ENCODE results near the gene UCK2.

UCK2 gene

DNA sequence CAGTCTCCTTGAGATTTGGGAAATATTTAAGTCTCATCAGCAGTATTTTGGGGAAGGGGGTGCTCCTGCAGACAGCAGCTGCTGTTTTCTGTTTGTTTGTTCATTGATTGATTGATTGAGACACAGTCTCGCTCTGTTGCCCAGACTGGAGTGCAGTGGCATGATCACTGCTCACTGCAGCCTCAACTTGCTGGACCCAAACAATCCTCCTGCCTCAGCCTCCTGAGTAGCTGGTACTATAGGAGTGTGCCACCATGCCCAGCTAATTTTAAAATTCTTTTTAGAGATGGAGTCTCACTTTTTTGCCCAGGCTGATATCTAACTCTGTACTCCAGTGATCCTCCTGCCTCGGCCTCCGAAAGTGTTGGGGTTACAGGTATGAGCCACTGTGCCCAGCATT is 18.2 kb downstream of the UCK2 start:
- no peak for DNase-seq (ENCODE audit: low read depth)
- TF ChIP-seq, protein P1, sequence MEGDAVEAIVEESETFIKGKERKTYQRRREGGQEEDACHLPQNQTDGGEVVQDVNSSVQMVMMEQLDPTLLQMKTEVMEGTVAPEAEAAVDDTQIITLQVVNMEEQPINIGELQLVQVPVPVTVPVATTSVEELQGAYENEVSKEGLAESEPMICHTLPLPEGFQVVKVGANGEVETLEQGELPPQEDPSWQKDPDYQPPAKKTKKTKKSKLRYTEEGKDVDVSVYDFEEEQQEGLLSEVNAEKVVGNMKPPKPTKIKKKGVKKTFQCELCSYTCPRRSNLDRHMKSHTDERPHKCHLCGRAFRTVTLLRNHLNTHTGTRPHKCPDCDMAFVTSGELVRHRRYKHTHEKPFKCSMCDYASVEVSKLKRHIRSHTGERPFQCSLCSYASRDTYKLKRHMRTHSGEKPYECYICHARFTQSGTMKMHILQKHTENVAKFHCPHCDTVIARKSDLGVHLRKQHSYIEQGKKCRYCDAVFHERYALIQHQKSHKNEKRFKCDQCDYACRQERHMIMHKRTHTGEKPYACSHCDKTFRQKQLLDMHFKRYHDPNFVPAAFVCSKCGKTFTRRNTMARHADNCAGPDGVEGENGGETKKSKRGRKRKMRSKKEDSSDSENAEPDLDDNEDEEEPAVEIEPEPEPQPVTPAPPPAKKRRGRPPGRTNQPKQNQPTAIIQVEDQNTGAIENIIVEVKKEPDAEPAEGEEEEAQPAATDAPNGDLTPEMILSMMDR (IDR thresholded peaks at IDR 0.05; ENCODE audit: control insufficient read depth, extremely low read depth, insufficient read depth): no peak
- H3K4me3 ChIP-seq (ENCODE audit: low read depth, low read length): no peak overlapping the region

DNA sequence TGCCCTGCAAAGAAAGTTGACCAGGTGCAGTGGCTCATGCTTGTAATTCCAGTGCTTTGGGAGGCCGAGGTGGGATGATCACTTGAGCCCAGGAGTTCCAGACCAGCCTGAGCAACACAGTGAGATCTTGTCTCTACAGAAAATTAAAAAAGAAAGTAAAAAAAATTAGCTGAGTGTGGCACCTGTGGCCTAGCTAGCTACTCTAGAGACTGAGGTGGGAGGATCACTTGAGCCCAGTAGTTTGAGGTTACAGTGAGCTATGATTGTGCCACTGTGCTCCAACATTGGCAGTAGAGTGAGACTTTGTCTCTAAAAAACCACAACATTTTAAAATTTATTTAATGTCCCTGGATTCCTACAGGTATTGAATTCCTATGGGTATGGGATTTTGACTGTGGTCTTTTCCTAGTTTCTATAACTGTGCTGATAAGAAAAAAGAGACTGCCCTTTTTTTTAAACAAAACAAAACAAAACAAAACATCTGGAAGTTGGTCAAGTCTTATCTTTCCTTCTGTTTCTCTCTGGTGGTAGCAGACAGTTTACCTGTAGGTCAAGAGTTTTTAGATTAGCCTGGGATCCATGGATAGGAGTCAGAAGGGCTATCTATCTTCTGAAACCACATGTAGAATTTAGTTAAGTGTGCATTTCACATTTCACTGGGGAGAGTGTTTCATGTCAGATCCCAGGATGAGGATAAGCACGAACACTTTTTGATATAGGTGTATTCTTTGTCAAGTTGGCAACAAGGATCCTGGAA is 18.8 kb downstream of the UCK2 start:
- DNase-seq (ENCODE audit: low read depth): no peak
- TF ChIP-seq, protein P1 (IDR thresholded peaks at IDR 0.05; ENCODE audit: control insufficient read depth, extremely low read depth, insufficient read depth): no peak
- H3K4me3 ChIP-seq (ENCODE audit: low read depth, low read length): no peak overlapping the region

DNA sequence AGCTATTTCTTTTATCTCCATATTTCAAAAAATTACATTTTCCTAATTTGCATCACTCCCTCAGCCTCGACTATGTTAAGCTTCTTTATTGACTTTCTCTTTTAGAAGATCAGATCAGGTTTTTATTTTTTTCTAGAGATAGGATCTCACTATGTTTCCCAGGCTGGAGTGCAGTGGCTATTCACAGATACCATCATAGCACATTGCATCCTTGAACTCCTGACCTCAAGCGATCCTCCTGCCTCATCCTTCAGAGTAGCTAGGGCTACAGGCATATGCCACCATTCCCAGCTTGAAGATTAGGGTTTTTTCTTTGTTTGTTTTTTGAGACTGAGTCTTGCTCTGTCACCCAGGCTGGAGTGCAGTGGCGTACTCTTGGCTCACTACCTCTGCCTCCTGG is 20.1 kb downstream of the UCK2 start:
- no peak overlapping the region for H3K4me3 ChIP-seq (ENCODE audit: low read depth, low read length)
- TF ChIP-seq, protein P1 (IDR thresholded peaks at IDR 0.05; ENCODE audit: control insufficient read depth, extremely low read depth, insufficient read depth): no peak
- no peak for DNase-seq (ENCODE audit: low read depth)

DNA sequence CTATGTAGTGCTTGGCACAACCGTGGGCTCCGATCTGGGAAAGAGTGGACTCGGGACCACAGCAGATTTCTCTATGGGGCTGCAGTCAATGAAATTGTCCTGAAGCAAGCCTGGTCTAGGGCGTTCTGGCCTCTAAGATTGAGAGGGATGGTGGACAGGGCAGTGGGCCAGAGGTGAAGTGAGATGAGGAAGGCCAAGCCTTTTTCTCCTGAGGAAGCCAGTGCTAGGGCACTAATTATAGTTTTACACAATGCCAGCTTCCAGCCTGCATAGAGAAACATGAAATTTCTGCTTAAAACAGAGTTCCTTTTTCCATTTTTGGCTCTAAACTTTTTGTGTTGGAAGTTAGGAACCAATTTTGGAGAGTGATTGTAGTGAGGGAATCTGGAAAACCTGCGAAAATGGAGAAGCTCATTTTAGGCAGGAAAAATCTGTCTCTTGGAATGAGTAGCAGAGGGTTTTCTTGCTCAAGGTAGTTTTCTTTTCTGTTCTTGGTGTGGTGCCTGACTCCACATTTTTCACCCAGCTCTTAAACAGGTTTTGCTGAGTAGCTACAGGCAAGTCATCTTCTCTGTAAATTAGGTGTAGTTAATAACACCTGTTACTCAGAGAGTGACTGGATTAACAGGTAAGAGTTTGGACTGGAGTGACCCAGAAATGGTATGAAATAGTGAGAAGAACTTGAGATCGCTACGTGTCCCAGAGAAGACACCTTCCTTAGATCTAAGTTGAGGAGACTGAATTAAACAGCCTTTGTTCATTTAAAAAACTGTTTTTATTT is 22.1 kb downstream of the UCK2 start:
- TF ChIP-seq, protein P1 (IDR thresholded peaks at IDR 0.05; ENCODE audit: control insufficient read depth, extremely low read depth, insufficient read depth): no peak
- no peak overlapping the region for H3K4me3 ChIP-seq (ENCODE audit: low read depth, low read length)
- no peak for DNase-seq (ENCODE audit: low read depth)

DNA sequence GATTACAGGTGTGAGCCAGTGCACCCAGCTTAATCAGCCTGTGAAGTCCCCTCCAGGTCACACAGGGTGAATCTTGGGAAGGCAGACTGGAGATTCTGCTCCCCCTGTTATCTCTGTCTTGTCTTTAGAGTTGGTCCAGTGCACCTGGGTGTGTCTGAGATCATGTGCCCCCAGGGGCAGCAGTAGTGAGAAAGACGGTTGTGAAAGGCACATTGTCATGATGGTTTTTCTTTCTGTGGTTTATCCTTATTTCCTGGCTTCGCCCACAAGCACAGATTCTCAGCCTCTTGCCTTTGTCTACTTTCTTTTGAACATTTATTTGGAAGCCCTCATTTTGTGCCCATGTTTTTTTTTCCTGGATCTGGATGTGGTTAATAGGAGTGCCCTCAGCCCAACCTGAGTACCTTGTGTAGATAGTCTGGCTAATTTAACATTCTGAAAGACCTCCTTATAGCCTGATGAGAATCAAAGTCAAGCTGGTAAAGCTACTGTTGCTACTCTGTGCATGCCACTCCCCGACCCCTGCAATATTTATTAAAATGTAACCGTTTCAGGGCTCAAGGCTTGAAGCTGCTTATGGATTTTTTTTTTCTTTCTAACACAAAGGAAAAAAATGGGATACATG is 23.7 kb downstream of the UCK2 start:
- no peak overlapping the region for H3K4me3 ChIP-seq (ENCODE audit: low read depth, low read length)
- TF ChIP-seq, protein P1 (IDR thresholded peaks at IDR 0.05; ENCODE audit: control insufficient read depth, extremely low read depth, insufficient read depth): no peak
- no peak for DNase-seq (ENCODE audit: low read depth)

DNA sequence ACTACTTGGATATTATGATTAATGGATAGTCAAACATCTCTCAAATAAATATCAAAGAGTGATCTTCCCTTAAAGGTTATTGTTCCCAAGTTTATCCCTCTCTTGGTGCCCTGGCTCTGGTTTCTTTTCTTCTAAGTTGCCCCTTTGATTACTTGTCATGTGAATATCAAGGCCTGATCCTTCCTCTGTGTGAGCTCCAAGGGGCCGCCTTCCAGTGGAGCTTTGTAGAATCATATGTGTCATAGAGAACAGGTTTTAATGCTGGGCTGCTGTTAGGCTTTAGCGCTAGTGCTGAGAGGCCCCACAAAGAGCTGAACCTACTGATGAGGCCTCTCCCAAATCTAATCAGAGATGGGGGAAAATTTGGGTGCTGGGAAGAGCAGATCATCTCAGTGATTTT is 25.5 kb downstream of the UCK2 start:
- TF ChIP-seq, protein P1 (IDR thresholded peaks at IDR 0.05; ENCODE audit: control insufficient read depth, extremely low read depth, insufficient read depth): no peak
- no peak for DNase-seq (ENCODE audit: low read depth)
- H3K4me3 ChIP-seq (ENCODE audit: low read depth, low read length): no peak overlapping the region

All from LNCaP clone FGC (cell line).